NCI-H446 treated with DMSO at 0.1 percent for 48 hours (cell line): Measurements from ENCODE around the gene AQP2.

ENCODE experiments used
- DNase-seq: peaks from one replicate; lab custom pipeline; 2025; lab: John Stamatoyannopoulos, UW

The AQP2 gene

GRCh38 chr12:49955899-49956662 lies 5.5 kb downstream of the AQP2 start:
- DNase-seq = no peak

- DNase-seq = no peak
Observed at GRCh38 chr12:49956663-49957569, 6.4 kb downstream of the AQP2 start.

GRCh38 chr12:49957570-49957967 lies 7.0 kb downstream of the AQP2 start:
- no peak for DNase-seq

GRCh38 chr12:49959685-49960473 lies 9.3 kb downstream of the AQP2 start:
- DNase-seq = no peak

- no peak for DNase-seq
Observed at GRCh38 chr12:49960474-49961110, 10.1 kb downstream of the AQP2 start.

GRCh38 chr12:49961111-49961922 lies 10.8 kb downstream of the AQP2 start, which contains the start of gene AQP5:
AQP5 (plus strand) TSS chr12:49961872; CDS start chr12:49962018, 146 bp downstream.
- DNase-seq = no peak

GRCh38 chr12:49961993-49962764 lies 11.6 kb downstream of the AQP2 start:
- DNase-seq = no peak

- peak; percentile 65 for DNase-seq
Observed at GRCh38 chr12:49962861-49963765, 12.6 kb downstream of the AQP2 start.

- no peak for DNase-seq
Observed at GRCh38 chr12:49963976-49964815, 13.7 kb downstream of the AQP2 start.

- DNase-seq = no peak
Observed at GRCh38 chr12:49964849-49965624, 14.5 kb downstream of the AQP2 start.

- DNase-seq = no peak
Observed at GRCh38 chr12:49965836-49966235, 15.3 kb downstream of the AQP2 start.

- DNase-seq = no peak
Observed at GRCh38 chr12:49966511-49967041, 16.0 kb downstream of the AQP2 start.

- DNase-seq = peak; percentile 62
Observed at GRCh38 chr12:49967042-49967776, 16.7 kb downstream of the AQP2 start.

GRCh38 chr12:49967777-49968250 lies 17.3 kb downstream of the AQP2 start:
- no peak for DNase-seq

- no peak for DNase-seq
Observed at GRCh38 chr12:49968471-49968870, 17.9 kb downstream of the AQP2 start.

GRCh38 chr12:49969027-49969426 lies 18.5 kb downstream of the AQP2 start:
- no peak for DNase-seq
